IPS DF 4.7 (cell line): ENCODE results near the gene GPR149.

Source experiments
- DNase-seq: peaks from one replicate; pipeline ENCODE4 v3.0.0-alpha.2; 2013; ENCODE audit warnings: low spot score; ENCODE audit errors: extremely low read depth

GPR149 gene

DNA sequence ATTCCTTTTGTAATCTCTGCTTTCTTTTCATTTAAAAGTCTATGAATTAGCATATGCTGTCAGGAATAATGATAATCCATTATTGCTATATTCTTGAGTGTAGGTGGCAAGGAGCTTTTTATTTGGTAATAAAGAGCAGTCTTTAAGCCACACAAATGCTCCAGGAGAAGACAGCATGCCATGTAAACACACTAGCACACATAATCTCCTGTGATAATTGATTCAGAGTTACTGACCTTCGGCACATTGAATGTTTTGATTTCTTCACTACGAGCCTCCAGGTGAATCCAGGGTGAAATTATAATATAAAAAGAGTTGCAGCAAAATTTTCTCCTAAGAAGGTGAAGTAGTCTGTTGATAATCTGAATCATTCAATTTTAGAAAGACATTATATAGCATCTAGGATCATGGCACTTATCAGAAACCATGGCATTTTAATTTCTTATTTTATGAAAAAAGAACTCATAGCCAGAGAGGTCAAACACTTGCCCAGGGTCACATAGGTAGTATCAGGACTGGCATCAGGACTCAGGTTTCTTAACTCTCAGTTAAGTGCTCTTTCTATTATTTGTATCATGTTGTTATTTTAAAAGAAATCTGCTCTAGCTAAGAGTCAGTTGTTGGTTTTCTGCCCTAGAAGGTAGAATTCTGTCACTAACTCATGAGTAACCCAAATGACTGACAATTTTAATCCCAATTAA lies 84.4 kb downstream of the GPR149 start:
- DNase-seq = no peak

DNA sequence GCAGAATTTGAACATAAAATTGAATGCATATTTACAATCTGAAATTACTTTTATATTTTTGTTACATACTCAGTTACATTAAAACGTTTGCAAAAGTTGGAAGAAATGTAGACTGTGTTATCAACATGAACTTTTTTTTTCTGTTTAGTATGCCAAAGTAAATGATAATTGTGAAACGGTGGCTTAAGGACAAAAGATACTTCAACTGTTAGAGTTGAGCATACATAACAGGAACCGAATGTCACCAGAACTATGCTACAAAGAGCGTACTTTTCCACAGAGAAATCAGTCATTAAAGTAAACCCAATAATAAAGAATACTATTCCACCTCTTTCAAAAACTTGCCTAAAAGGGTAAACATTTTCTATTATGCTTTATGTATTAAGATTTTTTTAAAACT lies 91.4 kb downstream of the GPR149 start:
- no peak for DNase-seq

DNA sequence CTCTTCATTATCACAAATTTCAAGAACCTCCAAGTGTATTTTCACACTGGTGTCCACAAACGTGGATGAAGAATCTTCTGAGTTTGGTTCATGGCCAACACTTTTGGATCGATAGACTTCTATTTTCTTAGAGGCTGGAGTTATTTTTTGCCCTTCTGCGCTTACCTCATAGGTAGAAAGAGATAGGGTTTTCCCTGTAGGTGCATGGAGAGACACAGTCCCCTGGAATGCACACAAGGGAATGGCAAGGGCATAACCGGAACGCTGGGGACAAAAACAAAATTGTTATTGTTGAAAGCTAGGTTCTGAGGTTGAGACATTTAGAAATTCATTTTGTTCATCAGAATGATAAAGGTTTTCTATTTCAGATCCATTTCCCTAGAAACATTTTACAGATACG lies 92.0 kb downstream of the GPR149 start:
- no peak for DNase-seq

DNA sequence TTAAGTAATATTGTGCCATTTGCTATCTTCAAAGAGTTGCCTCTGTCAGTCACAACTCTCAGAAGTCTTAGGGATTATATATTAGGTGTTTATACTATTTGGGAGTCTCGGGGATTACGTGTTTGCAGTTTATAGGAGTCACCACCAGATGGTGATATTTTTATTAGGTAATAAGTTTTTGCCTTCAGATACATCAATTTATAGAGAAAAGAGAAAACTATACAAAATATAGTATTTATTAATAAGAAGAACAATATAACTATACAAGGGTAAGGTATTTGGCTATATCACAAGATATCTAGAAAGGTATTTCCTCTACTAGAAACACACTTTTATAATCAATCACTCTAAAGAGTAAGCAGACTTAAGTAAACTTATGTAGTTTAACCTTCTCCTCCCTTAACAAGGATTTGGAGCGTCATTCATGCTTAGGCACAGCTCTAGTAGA lies 95.0 kb downstream of the GPR149 start:
- no peak for DNase-seq

DNA sequence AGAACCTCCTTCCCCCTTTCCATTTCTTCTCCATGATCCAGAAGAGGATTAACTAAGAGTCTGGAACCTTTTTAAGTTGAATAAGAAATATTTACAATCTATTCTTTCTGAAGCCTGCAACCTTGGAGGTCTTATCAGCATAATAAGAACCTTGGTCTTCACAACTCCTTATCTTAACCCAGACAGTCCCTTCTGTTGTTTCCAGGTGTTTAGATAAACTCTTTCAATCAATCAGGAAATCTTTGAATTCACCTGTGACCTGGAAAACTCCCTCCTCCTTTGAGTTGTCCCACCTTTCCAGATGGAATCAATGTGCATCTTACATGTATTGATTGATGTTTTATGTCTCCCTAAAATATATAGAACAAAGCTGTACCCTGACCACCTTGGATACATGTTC lies 102.1 kb downstream of the GPR149 start:
- no peak for DNase-seq

DNA sequence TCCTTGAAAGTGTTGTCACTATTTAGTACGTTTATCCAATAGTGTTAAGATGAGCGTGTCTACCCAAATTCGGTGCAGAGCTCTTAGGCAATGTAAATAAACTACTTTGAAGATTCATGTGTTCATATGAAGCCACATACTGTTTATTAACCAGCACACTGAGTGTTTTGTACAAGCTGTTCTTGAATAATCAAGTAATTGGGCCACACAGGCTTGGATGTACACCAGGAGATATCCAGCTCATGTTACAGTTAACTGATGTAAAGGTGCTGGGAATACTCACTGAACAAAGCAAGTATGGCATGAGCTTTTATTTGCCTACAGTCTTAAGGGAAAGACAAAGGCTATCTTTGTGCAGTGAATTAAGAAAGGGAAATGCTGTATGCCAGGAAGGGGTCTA lies 105.1 kb downstream of the GPR149 start:
- no peak for DNase-seq

DNA sequence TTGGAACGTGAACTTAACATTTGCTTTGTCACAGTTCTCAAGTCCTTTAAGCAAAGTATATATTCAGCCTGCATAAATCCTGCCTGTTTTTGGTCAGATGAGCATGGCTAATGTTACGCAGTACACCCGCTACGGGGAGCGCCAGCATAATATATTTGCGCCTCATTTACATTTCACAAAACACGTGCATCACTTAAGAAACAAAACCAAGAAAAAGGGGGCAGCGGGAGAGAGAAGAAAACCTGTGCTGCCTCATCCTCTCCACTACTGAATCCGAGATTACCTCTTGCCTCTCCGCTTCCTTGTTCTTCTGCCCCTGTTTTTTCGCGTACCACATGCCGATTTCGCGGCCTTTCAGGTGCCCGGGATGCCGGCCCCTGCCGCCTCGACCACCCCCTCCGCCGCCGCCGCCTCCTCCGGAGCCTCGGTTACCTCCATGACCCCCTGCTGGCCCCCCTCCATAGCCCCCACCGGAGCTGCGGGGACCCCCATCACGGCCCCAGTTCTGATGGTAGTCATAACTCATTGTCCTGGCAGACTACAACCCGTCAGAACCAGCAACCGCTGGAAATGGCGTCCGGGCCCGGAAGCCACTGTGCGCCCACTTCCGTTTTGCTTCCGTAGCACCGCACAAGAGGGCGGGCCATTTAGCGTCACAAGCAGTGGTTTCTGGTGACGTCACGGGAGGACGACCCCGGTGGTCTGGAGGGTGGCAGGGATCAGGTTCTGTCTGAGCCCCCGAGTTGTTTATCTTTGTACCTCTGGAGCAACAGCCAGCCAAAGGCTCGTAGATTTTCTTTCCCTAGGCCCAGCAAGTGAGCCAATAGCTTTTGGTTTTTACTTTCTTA lies 105.9 kb downstream of the GPR149 start, which contains the start of gene DHX36:
DHX36 (minus strand) TSS at position 597 of the 848 bp plus-strand sequence; CDS start at position 526, 71 bp downstream.
- DNase-seq = peak; percentile 76

DNA sequence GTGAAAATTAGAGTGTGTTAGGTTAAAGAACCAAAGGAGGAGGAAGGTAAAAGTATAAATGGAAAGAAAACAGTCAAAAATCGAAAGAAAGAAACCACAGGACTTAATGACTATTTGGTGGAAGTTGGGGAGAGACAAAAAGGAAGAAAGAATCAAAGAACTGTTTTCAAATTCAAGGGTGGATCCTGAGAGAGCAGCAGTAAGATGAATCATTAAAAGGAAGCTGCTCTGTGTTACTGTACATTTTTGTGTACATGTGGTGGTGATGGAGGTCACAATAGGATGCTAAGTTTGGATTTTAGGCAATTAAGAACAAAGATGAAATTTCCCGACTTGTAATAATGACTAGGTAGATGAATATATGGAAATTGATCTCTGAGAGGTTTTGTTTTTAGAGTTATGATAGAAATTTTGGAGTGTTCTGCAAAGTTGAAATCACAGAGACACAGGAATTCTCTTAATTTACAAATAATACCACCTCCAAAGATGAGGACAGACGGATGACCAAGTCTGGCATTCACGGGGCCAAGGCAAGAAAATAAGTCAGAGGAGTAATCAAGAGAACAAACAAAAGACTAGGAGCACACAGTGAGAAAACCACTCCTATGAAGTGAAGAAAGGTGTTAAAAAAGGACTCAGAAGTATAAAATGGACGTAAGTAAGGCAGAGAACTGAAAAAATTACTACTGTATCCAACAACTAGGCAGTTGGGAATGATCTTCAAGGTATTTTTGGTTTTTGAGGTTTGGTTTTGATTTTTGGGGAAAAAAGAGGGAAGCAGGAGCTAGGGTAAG lies 112.8 kb downstream of the GPR149 start:
- no peak for DNase-seq

DNA sequence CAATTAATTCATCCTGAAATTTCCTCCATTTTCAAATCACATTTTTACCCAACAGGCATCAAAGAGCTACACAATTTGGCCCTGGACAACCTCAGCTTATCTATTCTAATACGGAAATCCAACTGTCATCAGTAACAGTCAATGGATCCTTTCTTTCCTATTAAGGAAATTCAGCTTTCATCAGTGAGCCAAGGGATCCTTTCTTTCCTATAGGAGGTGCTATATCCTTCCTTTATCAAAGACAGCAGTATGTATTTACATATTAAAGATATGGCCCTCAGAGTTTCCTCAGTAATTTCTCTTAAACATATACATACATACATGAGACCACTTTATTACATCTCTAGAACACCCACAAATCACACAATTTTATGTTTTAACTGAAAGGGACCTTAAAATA lies 115.8 kb downstream of the GPR149 start:
- no peak for DNase-seq

DNA sequence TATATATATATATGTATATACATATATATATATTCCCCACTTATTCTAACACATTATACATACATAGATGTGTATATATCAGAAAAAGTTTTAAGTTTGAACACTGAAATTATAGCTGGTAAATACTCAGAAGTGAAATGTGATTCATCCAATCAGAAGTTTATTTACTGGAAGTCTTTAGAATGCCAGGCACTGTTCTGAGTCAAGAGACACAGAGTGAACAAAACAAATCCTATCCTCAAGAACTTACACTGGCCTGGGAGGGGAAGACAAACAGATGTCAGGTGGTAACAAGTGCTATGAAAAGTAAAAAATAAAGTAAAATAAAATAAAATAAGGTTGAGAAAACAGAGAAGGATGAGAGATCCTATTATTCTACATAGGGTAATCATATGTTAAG lies 119.2 kb downstream of the GPR149 start:
- DNase-seq = no peak

DNA sequence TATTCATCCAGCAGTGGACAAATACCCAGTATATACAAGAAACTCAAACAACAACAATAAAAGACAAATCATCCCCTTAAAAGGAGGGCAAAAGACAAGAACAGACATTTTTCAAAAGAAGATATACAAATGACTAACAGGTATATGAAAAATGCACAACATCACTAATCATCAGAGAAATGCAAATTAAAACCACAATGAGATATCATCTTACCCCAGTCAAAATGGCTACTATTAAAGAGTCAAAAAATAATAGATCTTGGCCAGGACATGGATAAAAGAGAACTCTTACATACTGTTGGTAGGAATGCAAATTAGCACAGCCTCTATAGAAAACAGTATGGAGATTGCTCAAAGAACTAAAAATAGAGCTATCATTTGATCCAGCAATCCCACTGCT lies 122.6 kb downstream of the GPR149 start:
- DNase-seq = no peak

DNA sequence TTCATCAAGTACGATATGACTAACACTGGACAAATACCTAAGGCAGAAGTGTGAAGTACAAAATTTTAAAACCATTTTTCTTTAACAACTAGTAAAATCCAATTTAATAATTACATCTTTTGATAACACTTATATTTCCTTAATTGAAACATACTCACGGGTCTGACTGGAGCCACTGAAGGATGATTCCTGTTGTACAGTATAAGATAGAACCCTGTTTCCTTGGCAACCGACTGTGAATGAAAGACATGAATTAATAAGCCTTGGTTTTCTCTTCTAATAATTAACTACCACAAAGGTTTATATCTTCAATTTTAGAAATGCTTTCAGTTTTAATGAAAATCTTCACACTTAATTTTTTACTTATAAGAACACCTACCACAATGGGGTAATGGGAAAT lies 125.1 kb downstream of the GPR149 start:
- DNase-seq = no peak

DNA sequence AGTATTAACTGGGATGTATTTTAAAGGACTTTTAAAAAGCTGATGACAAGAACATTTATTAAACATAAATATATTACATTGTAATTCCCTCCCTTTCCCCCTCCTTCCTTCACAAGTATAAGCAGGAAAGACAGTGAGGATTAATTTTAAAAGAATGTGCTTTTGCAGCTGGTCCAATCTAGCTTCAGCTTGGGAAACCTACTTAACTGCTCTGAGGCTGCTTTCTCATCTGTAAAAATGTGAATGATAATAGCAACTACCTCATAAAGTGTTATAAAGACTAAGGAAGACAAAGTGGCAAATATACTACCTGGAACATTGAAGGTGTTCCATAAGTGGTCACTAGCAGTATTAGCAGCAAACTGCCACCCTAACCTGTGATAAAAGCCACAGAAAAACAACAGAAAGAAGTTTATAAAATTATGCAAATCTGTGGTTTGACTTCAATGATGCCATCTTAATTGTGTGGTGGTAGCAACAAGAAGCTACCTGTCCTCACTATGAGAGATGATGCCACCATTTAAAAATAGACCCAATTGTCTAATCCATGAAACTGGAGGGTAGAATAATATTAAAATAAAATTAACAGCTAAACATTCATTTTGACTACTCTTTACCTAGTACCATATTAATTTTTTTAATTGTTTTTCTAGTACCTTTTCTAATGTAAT lies 125.7 kb downstream of the GPR149 start:
- DNase-seq = no peak

DNA sequence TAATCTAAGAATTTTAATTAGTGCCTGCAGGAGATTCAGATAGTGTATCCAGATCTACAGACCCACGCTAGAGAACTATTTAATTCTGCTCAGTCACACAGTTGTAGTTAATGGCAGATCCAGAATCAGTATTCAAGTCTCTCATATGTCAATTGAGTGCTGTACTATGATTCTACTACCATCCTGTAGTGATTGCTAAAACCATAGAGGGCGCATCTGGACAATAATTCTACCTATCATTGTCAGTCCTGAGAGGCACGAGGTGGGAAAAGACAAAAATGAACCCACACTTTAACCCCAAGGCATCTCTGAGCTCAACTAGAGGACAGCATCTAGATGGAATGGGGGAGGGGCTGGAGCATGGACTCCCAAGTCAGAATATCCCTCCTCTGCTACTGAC lies 128.4 kb downstream of the GPR149 start:
- DNase-seq = no peak

DNA sequence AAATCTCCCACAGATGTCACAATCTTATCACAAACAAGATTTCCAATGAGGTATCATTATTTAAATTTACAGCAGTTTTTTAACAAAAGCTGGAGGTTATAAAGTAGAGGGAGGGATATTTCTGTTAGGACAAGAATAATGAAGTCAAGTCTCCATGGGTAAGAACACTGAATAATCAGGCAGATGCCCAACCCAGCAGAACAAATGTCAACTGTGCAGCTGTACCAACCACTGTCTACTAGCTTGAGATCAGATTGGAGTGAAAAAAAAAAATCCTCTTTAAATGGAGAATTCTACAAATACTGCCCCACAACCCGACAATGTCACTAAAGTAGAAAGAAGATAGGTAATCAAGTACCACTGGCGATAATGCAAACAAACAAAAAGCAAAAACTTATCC lies 136.0 kb downstream of the GPR149 start:
- no peak for DNase-seq

DNA sequence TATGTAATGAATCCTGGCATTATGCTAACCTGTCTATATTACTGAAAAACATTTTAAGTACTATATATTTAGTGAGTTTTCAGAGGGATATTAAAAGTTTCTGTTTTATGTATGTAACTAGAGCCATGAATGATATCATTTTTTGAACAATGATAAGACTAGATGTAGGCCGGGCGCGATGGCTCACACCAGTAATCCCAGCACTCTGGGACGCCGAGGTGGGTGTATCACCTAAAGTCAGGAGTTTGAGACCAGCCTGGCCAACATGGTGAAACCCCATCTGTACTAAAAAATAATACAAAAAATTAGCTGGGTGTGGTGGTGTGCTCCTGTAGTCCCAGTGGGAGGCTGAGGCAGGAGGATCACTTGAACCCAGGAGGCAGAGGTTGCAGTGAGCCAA lies 139.8 kb downstream of the GPR149 start:
- no peak for DNase-seq
